ENCODE data around the gene ADPRM. TPM values are rescaled to one million over a fixed set of nuclear protein-coding genes. Genes with fewer than 3 reads are reported as not detected.

ADPRM gene
- total and polyA plus RNA-seq, 4 donors = 3.7 to 10.8 (median 6.7) TPM

DNA sequence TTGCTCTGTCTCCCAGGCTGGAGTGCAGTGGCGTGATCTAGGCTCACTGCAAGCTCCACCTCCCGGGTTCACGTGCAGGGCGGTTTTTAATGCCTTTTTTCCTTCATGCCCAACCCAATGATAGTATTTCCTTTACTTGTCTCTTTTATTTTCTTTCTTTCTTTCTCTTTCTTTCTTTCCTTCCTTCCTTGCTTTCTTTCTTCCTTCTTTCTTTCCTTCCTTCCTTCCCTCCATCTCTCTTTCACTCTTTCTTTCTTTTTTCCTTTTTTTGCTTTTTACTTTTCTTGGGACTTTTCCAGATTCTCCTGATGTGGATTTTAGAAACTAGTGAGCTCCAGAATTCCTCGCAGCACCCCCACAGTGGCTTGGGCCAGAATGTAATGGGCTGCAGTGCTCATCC is 43.4 kb upstream of the ADPRM start:
- no peak for DNase-seq (ENCODE audit: low spot score)
- no peak overlapping the region for H3K9ac ChIP-seq (ENCODE audit: low read depth in 1 of 2, low read length in 2 of 2)

More for the DNA sequence above, 43.4 kb upstream of the ADPRM start:
- WGBS = 91% methylated on average over 5 of the region's 5 CpGs
- Histone ChIP-seq H3K9me3 (ENCODE audit: control insufficient read depth in 4 of 4, low read length in 3 of 4) (no peaks in the 10 kb centered on the region), H3K27me3 (ENCODE audit: control insufficient read depth in 4 of 4, insufficient read depth in 4 of 4, low read length in 3 of 4) (no peaks in the 10 kb centered on the region), H3K36me3 (ENCODE audit: control insufficient read depth in 4 of 4, insufficient read depth in 3 of 4, low read depth in 1 of 4, low read length in 3 of 4) (peaks cover 0 to 4% (median under 1%) of the 10 kb centered on the region in 4 donors), H3K27ac (ENCODE audit: low read depth in 1 of 2, low read length in 2 of 2) (no peak overlapping the region), H3K4me1 (ENCODE audit: control insufficient read depth in 4 of 4, insufficient read depth in 4 of 4, low read length in 3 of 4) (no peaks in the 10 kb centered on the region), H3K4me3 (ENCODE audit: low read depth in 1 of 3, low read length in 3 of 3) (no peak overlapping the region)
- TF ChIP-seq RAD21 (IDR thresholded peaks at IDR 0.05) (no peak), ZBTB33 (IDR thresholded peaks at IDR 0.05) (no peak), TAF1 (conservative IDR thresholded peaks at IDR 0.05) (no peak), REST (IDR thresholded peaks at IDR 0.05) (no peak), HNF4A (conservative IDR thresholded peaks at IDR 0.05) (no peak), JUND (IDR thresholded peaks at IDR 0.05) (no peak), FOXA2 (IDR thresholded peaks at IDR 0.05) (no peak), EGR1 (IDR thresholded peaks at IDR 0.05; ENCODE audit: low read depth in 2 of 2) (no peak)
- TF ChIP-seq, protein P1, sequence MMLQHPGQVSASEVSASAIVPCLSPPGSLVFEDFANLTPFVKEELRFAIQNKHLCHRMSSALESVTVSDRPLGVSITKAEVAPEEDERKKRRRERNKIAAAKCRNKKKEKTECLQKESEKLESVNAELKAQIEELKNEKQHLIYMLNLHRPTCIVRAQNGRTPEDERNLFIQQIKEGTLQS (IDR thresholded peaks at IDR 0.05) = no peak
- TF ChIP-seq, protein P2, sequence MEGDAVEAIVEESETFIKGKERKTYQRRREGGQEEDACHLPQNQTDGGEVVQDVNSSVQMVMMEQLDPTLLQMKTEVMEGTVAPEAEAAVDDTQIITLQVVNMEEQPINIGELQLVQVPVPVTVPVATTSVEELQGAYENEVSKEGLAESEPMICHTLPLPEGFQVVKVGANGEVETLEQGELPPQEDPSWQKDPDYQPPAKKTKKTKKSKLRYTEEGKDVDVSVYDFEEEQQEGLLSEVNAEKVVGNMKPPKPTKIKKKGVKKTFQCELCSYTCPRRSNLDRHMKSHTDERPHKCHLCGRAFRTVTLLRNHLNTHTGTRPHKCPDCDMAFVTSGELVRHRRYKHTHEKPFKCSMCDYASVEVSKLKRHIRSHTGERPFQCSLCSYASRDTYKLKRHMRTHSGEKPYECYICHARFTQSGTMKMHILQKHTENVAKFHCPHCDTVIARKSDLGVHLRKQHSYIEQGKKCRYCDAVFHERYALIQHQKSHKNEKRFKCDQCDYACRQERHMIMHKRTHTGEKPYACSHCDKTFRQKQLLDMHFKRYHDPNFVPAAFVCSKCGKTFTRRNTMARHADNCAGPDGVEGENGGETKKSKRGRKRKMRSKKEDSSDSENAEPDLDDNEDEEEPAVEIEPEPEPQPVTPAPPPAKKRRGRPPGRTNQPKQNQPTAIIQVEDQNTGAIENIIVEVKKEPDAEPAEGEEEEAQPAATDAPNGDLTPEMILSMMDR (IDR thresholded peaks at IDR 0.05; ENCODE audit: low read depth, low read length, missing input control) = no peak

Measured in liver (tissue), 9 donors.